ENCODE results near the gene SGK1.
"Not testable (repeated sequence)": the region's sequence is repeated elsewhere in the genome, so short reads cannot be mapped to it uniquely, and the experiment has no call there.

GRCh38 chr6:134319686-134320085 is 1.8 kb upstream of the SGK1 start:
- TF ChIP-seq CTCF (IDR thresholded peaks at IDR 0.05; ENCODE audit: poor library complexity, severe bottlenecking); SMC3 (conservative IDR thresholded peaks at IDR 0.05; ENCODE audit: poor library complexity): not testable (repeated sequence)
